SW480 (cell line): ENCODE measurements around the gene PRAC2.

Experiments used
- DNase-seq: peaks from one replicate; pipeline ENCODE4 v3.0.0-alpha.2; 2016; ENCODE audit warnings: low spot score

PRAC2 gene

DNA sequence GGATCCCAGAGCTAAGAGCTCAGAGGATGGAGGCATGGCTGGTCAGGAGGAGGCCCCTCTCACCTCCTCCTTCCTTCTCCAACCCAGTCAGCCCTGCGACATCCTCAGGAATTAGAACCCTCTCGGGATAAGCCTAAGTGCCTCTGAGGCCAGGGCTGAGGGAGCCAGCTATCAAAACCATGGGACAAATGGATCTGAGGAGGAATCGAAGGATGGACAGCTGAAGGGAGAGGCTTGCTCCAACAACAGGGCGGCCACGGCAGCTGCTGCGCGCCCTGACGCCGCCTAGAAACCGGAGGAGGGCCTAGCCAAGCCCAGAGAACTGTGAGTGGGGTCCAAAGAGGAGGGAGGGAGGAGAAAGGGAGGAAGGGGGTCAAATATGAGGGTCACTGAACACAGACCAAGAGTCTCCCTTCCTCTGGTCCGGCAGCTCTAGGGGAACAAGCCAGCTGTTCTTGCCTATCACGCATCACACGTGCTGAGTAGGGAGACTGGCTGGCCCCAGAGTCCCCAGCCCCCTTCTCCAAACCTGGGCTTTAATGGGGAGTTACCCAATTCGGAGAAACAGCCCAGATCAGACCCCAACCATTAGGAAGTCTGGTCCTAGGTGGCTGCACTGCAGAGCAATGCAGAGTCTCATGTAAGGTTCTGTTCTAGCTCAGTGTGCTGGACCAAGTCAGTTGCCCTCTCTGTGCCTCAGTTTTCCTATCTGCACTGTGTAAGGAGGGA is 11.5 kb downstream of the PRAC2 start:
- no peak for DNase-seq

DNA sequence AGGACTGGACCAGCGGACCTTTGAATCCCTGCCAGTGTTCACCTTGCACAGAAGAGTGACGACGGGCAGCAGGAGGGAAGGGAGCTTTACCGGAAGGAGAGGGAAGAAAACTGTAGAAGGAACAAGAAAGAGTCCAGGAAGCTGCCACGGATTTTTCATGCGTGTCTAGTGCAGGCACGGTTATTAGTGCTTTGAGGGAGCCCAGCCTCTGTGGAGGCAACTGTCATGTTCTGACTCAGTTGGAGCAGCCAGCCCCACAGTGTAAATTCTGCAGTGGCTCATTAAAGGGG is 12.0 kb downstream of the PRAC2 start:
- no peak for DNase-seq

DNA sequence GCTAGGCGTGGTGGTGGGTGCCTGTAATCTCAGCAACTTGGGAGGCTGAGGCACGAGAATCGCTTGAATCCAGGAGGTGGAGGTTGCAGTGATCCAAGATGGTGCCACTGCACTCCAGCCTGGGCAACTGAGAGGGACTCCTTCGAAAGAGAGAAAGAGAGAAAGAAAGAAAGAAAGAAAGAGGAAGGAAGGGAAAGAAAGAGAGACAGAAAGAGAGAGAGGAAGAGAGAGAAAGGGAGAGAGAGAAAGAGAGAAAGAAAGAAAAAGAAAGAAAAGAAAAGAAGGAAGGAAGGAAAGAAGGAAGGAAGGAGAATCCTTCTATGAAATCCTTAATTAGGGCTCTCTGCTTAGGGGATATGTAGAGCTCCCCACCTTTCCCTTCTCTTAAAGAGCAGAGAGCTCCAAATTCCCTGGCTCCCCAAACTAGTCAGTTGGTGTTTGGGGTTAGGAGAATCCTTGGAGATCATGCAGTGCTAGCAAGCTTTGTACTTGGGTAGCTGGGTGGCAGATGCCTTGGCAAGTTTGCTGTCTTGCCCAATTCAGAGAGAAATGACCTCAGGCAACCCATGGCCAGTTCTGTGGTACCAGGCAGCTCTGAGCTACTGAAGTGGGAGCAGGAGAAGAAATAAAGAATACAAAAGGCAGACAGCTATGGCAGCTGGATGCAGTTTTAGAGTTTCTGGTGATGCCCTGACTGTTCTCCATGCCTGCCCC is 14.5 kb downstream of the PRAC2 start:
- DNase-seq, result no peak

DNA sequence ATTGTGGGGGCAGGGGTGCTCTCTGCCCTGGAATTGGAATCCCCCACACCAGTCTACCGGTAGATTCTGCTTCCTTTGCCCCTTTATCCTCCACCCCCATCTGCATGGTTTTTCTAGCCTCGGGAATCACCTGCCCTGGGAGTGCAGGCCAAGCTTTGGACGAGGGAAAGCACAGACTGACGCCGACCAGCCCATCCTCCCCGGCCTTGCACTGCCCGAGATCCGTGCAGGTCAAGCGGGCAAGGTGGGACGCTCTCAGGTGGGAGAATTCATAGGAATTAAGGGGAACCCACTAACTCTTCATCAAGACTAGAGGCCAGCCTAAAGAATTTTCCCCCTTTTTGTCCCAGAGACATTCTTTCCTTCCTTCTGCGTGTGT is 15.4 kb downstream of the PRAC2 start:
- no peak for DNase-seq

DNA sequence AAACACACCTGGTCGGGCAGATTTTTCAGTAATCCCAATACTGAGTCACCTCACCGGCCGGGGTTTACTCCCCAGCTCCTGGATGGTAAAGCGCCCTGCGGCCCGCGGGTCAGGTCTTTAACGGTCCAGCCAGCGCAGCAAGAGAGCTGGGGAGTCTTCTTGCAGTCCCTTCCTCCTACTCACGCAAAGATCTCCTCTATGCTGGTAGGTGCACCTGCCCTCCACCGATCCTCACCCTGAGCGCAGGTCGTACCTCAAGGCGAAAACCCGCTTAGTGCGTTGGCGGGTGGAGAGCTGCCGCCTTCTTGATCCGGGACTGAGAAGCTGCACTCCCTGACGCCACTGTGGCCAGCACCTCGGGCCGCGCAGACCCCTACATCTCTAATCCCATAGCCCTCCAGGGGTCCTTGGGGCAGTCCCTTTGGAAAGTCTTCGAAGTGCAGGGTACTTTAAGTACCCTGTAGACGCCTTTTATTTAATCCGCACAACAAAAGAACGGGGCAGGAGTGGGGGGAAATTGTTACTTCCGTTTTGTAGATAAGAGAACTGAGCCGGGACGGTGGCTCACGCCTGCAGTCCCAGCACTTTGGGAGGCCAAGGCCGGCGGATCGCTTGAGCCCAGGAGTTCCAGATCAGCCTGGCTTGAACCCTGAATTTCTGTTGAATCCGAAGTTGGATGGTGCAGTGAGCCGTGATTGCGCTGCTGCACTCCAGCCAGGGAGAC is 16.0 kb downstream of the PRAC2 start:
- no peak for DNase-seq

DNA sequence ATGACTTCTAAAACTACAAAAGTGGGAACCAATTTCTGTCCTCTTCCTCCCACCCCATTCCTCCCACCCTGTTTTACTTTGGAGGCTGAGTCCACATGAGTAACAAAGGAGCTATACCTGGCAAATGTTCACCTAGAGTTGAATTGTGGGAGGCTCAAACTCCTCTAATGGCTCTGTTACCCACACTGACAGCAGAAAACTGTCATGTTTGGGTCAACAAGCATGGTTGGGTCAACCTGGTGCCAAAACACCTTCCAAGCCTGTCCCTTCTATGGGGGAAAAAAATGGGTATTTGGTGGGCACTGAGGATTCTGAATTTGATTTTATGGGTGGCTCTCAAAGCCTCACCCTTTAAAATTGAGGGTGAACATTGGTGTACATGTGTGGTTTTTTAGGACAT is 17.6 kb downstream of the PRAC2 start:
- no peak for DNase-seq

DNA sequence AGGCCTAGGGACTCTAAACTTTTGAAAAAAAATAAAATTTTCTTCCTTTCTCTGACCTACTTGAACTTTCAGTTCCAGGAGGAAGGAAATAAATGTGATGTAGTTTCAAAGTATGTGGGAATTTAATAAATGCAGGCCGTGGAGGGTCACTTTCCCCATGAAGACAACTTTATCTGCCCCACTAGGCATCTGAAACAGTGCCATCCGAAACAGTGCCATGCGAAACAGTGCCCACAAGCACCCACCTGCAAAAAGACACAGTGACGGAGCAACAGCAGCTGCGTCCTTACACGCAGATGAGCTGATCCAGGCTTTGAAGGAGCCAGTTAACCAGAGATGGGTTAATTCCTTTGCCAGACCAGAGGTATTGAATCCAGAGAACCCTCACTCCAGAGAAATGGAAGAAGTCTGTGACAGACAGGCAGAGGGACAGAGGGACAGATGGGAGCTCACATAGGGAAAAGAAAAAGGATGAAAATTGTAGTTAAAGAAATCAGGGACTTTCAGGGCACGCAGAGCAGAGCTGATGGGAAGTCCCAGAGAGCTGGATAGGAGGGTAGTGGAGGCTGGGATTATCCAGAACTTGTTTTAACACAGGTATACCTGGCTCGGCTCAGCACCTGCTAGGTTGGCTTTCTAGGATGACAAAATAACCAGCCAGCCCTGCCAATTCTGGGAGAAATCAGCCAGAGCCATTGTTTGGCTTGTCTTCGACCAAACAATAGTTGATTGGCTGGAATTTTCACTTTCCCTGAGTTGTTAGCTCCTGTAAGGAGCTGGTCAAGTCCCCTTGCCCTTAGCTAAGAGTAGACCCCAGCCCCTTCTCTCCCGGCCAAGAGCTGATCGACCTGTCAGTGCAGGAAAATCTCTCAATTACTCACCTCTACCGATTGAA is 22.6 kb downstream of the PRAC2 start:
- DNase-seq, result no peak

DNA sequence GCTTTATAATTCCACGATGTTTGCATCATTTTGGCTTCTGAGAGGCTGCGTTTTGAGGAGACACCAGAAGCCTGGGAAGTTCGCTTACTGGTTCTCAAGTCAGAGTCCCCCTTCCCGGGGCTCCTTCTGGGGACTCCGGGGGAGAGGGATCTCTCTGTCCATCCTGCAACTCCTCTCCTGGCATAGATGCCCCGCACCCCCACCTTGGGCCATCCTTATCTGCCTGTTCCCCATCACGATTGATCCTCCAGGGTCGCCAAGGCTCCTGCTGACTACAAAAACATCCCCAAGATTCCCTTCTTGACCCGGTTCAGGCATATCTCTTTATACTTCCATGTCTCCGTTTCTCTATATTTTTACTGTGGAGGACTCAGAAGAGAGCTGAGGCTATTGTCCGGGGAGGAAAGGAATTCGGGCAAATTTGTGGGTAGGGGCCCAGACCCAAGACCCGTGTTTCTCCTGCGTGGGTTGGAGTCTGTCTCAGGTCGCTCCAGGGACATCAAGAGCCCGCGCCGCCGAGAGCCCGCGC is 24.0 kb downstream of the PRAC2 start:
- no peak for DNase-seq

DNA sequence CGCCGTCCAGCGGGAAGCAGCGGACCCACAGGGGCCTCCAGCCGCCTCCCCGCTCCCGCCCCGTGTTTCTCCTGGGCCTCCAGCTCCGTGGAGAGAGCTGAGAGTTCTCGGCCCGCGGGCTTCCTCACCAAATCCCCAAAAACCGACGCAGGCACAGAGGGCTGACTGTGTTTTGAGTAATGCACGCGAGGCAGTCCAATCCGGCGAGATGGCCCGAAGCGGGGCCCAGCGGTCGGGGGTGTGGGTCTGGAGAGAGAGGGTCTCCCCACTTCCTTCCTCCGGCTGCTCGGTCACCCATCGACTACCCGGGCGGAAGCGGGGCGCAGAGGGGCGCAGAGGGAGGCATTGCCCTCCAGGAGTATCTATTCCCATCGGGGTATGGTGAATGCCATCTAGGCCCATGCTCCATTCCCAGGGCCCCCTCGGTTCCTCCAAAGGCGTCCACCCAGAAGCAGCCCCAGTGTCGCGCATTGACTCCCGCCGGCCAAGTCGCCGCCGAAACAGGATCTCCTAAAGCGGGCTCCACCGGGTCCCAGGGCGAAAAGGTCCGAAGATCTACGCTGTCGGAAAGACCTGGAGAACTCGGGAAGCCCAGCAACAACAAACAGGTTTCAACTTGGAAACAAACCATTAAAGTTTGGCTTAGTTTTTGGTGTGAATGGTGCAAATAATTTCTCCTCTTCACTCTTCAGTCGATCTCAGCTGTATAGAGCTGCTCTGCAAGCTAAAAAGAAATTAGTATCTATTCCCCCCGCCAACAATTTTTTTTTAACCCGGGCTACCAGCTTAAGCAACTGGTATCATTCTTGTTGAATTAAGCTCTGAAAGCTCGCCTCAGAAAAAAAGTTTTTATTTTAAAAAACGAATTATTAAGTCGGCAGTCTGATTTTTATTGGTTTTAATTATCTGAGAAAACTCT is 24.7 kb downstream of the PRAC2 start:
- DNase-seq, result no peak

DNA sequence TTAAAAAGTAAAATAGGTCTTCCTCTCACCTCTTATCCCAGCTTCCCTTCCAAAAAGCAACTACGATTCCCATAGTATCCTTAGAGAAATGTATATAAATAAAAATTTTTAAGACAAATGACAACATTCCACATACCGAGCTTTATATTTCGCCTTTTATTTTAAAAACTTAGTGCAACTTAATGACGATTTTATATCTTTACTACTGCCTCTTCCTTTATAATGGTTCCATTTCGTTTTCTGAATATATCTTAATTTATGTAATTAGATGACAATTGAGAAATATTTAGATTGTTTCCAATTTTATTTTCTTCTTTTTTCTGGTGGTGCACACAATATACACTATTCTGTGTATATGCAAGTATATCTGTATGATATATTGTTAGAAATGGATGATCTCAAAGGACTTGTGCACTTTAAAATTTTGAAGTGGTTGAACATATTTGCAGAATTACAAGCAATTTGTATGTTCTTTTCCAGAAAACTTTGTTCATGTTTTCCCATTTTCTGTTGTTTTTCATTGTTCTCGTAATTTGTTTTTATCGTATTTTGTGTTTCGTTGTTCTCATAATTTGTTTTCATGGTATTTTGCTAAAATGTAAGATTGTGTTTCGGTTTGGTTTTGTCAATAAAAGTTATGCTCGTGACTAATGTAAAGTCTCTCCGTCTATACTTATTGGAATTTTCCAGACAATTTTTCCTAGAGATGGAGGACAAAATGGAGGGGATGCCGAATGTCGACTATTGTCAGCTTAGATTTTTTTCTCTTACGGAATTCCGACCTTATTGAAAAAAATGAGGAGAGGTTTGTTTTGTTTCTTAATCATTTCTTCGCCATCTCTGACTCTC is 26.0 kb downstream of the PRAC2 start:
- DNase-seq, result no peak

DNA sequence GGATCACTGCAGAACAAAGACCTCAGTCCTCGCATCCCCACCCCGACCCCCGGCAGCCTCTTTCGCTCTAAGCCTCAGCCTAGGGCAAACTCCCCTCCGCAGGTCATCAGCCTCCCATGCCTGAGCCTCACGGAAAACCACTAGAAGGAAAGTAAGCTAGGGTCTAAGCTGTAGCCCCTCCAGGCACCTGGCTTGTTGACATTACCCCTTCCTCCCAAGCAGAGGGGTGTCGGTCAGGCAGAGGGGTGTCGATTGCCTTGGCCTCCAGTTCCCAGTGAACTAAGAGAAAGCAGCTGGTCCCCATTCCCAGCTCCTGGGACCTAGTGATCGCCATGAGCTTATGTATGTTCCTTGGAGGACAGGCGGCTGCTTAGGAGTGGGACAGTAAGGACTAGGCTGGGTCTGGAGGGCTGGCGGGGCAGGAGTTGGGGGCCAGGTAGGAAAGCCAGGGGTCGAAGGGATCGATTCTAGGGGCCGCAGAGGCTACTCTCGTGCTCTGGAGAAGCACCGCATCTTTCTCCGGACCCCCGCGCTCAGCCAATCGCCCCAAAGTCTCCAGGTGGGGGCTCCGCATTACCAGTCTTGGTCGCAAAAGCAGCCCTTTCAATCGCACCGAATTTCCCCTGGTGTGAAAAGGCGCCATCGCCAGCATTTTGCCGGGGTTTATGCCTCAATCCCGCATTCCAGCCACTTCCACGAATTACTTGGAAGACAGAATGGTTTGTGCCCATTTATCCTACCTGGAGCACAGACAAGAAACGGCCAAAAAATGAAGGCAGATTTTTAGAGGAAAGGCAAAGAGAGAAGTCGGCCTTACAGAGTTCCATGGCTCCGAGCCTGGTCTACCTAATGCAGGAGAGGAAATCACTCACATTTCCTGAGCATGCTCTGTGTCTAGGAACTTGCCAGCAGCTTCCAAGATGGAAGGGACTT is 26.9 kb downstream of the PRAC2 start:
- no peak for DNase-seq

DNA sequence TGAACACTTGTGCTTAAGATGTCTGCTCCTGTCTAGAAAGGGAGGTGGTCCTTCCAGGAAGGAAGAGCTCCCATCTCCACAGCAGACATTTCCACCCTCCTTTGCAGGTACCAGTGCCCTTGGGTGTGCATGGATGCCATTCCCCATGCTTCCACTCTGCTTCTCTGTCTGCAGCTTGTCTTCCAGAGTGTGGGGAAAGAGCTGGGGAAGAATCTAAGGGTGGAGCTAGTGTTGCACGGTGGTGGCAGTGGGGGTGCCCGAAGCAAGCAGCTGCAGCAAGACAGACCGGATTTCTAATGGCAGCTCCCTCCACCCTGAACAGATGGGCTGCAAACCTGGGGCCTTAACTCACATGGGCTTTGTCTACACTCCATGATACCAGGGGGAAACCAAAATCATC is 28.2 kb downstream of the PRAC2 start:
- no peak for DNase-seq

DNA sequence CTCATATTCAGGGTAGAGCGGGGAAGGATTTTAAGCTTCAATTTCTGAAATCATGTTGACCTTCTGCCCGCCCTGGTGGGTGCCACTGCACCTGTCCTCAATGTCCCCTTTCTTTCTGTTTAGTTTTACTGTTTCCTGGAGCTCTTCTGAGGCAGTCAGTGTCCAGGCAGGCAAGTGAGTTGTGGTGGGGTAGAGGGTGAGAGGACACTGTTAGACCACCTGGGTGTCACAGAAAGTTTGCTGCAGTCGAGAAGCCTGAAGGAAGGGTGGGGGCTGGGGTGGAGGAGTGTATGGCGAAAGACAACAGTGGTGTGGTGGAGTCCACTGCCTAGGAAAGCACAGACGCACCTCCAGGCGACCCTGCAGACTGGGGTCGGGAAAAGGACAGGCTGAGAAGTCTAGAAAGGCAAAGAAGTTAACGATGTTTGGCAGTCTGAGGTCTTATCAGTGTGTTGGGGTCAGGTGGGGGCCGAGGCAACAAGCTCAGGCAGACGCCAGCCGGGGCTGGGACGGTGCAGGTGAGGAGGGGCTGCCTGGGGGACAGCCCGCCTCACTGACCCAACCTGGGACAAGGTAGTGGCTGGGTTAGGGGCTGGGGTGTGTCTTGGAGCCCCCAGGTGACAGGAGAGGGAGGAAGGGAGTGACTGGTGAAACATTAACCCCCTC is 28.9 kb downstream of the PRAC2 start:
- DNase-seq, result no peak

DNA sequence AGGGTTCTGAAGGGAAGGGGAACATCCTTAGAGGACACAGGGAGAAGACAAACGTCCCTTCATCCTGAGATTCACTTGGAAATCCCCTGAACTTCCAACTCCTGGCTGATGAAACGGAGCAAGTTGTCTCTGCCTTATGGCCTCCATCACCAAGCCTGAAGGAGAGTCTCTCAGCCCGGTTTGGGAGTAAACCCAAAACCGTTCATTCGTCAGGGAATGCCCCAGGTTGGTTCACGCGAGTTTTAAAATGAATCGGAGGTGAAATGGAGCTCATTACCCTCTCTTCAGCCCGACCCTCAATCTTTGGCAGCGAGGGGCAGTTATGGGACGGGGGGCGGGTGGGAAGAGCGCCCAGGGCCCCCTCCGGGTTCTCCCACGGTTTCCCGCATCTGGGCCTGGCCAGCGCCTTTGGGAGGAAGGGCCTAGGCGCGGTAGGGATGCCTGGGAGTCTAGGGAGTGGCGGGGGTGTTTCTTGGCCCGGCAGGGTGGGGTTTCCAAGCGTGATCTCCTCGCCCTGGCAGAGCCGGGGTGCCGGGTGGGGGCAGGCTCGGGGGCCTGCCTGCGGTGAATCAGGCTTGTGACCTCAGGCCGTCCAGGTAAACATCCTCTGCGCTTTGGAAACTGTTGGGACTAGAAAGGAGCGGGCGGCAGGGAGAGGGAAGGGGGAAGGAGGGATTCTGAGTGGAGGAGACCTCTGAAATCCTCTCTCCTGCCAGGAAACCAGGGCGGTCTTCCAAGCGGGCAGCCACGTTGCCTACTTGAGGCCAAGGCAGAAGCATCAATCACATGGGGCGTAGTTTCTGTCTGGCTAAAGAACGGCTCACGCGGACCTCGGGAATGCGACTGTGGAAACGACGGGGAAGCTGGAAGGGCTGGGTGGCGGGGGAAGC is 29.7 kb downstream of the PRAC2 start:
- no peak for DNase-seq

DNA sequence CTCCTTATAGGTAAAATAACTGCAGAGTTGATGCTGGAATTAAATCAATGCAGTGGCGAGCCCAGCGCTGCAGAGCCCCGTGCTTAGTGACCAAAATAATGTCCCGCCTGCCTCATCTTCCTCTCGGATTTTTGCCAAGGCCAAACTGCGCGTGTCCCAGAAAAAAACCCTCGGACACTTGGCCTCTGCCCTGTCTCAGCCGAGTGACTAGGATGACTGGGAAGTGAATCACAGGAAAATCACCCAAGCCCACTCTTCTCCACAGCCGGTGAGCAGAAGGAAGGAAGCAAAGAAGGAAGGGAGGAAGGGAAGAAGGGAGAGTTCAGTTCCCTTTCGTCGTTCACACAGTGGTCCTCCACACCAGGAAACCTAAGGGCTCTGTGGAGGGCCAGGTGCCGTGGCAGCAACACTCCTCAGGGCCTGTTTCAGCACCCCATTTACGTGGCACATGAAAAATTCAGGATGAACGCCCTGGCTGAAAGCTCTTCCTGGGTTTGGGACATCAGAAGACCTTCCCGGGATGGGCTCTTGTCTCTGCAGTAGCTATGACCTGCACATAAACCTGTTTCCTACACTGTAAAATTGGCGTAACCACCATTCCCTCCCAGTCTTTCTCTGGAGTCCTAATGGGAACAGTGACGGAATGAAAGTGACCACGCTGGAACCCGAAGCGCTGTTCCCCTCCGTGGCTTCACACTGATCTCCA is 31.0 kb downstream of the PRAC2 start:
- no peak for DNase-seq

DNA sequence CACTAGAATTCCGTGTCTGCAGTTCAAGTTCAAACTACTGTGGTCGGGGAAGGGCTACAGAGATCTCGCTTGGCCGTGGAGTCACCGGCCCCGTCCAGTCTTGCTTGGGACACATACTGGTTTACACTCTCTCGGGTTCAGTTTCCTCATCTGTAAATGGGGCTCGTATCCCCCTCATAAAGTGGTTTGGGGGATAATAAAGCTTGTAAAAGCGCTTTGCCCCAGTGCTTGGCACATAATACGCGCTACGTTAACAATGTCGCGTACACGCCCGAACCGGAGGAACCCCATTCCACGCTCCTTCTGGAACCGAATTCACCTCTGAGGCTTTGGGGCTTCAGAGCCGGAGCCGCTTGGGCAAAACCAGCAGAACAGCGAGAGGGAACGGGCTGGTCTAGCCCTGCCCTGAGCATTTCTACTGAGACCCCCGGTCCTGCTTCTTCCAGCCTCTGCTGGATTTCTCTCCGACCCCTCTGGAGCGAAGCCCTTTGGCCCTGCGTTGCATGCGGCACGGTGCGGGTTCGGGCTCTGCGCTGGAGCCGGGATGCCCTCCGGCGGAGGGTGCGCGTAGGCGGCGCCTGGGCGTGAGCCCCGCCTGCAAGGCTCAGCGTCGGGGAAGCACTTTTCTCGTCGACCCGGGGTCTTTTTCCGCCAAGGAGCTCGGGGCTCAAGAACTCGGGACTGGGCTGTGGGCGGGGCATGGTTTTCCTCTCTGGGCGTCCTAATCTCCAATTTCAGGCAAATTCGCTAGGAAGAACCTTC is 31.7 kb downstream of the PRAC2 start:
- no peak for DNase-seq
